C4-2B (cell line): ENCODE measurements around the gene SETDB1.
A peak's percentile ranks its signal among the peaks of the same experiment; 100 is the strongest.

ENCODE experiments used
- H3K27ac ChIP-seq: fragments of 450-650 bp; 2 replicates; pipeline ENCODE4 v1.5.1; 2017
- ZFX ChIP-seq: fragments of 450-650 bp; IDR thresholded peaks from 2 replicates; pipeline ENCODE4 v1.6.1; 2017
- TF ChIP-seq, protein P1 (sequence below): fragments of 450-650 bp; conservative IDR thresholded peaks from 2 replicates; pipeline ENCODE4 v1.5.1; 2017; ENCODE audit warnings: mild to moderate bottlenecking

The SETDB1 gene

DNA sequence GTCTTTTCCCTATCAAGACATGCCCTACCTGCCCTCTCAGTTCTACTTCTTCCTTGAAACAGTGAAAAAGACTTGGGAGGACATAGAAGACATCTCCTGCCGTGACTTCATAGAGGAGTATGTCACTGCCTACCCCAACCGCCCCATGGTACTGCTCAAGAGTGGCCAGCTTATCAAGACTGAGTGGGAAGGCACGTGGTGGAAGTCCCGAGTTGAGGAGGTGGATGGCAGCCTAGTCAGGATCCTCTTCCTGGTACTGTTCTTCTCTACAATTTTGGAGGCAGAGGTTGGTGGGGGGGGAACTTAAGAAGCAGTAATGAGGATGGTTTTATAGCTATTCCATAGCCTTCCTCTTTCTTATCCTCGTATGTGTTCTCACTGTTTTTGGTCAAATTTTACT, 18.7 kb downstream of the SETDB1 start:
- no peak overlapping the region for H3K27ac ChIP-seq
- TF ChIP-seq, protein P1, sequence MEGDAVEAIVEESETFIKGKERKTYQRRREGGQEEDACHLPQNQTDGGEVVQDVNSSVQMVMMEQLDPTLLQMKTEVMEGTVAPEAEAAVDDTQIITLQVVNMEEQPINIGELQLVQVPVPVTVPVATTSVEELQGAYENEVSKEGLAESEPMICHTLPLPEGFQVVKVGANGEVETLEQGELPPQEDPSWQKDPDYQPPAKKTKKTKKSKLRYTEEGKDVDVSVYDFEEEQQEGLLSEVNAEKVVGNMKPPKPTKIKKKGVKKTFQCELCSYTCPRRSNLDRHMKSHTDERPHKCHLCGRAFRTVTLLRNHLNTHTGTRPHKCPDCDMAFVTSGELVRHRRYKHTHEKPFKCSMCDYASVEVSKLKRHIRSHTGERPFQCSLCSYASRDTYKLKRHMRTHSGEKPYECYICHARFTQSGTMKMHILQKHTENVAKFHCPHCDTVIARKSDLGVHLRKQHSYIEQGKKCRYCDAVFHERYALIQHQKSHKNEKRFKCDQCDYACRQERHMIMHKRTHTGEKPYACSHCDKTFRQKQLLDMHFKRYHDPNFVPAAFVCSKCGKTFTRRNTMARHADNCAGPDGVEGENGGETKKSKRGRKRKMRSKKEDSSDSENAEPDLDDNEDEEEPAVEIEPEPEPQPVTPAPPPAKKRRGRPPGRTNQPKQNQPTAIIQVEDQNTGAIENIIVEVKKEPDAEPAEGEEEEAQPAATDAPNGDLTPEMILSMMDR, result no peak
- no peak for TF ChIP-seq ZFX

GRCh38 chr1:150954708-150955107, 28.5 kb downstream of the SETDB1 start:
- no peak overlapping the region; the same call in 1 of the 2 replicates for H3K27ac ChIP-seq
- TF ChIP-seq, protein P1, result no peak
- no peak for TF ChIP-seq ZFX

GRCh38 chr1:150955280-150955679, 29.1 kb downstream of the SETDB1 start:
- TF ChIP-seq, protein P1, result no peak
- no peak for TF ChIP-seq ZFX
- H3K27ac ChIP-seq, result peak overlapping the region; percentile 38

DNA sequence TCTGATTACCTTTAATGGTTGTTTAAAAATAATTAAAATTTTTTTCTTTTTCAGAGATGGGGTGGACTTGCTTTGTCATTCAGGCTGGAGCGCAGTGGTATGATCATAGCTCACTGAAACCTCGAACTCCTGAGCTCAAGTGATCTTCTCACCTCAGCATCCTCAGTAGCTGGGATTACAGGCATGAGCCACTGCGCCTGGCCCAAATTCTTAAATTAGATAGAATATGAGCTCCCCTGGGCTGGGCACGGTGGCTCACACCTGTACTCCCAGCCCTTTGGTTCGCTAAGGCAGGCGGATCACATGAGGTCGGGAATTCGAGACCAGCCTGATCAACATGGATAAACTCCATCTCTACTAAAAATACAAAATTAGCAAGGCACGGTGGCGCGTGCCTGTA, 31.5 kb downstream of the SETDB1 start:
- TF ChIP-seq, protein P1, result no peak
- TF ChIP-seq ZFX, result no peak
- no peak overlapping the region for H3K27ac ChIP-seq

- TF ChIP-seq ZFX, result no peak
- TF ChIP-seq, protein P1, result no peak
- no peak overlapping the region for H3K27ac ChIP-seq
Measured at GRCh38 chr1:150960646-150961045, 34.5 kb downstream of the SETDB1 start.

- no peak overlapping the region for H3K27ac ChIP-seq
- TF ChIP-seq, protein P1, result no peak
- no peak for TF ChIP-seq ZFX
Measured at GRCh38 chr1:150961756-150962155, 35.6 kb downstream of the SETDB1 start.

DNA sequence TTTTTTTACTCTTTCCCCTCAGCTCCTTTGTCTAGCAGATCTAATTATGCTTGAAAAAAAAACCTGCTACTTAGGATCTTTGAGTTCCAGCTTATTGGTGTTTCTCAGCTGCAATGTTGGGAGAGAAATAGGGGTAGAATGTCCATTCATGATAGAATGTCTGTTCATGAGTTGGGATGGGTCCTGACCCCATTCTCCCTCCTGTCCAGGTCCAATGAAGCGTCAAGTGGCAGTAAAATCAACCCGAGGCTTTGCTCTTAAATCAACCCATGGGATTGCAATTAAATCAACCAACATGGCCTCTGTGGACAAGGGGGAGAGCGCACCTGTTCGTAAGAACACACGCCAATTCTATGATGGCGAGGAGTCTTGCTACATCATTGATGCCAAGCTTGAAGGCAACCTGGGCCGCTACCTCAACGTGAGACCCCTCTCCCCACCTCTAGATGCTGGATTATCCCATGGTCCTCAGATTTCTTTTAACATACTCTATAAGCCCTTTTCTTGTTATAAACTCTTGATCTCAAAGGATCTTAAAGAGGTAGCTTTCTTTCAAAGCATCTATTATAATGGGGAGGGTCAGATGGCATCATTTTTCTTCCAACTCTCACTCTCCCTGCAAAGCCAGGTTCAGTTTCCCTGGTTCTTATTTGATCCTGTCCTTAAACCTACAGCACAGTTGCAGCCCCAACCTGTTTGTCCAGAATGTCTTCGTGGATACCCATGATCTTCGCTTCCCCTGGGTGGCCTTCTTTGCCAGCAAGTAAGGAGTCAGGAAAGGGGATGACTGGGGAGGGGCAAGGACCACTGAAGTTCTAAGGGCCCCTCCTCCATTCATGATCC, 37.4 kb downstream of the SETDB1 start:
- TF ChIP-seq ZFX, result no peak
- TF ChIP-seq, protein P1, result no peak
- H3K27ac ChIP-seq, result no peak overlapping the region
